Esophagus muscularis mucosa (tissue), 3 donors: ENCODE measurements around the gene SSTR5.

Experiments
- POLR2A ChIP-seq: fragments of 450-650 bp; IDR thresholded peaks from one replicate; pipeline ENCODE4 v1.6.1; 2017; ENCODE audit warnings: antibody characterized with exemption, moderate library complexity, mild to moderate bottlenecking, low read depth
- POLR2AphosphoS5 ChIP-seq, 2 donors: sonication (generic); formaldehyde crosslinking; IDR thresholded peaks; one replicate each; pipeline ENCODE4 v1.6.1; 2017; ENCODE audit warnings: antibody characterized with exemption in 2 of 2
- TF ChIP-seq, protein P1 (sequence below), 3 experiments: fragments of 200-600 bp in 2 of 3; fragments of 450-650 bp in 1 of 3; sonication (generic) in 2 of 3; IDR thresholded peaks; one replicate each; pipeline ENCODE4 v1.5.1; 2017 to 2019; ENCODE audit warnings: antibody characterized with exemption in 3 of 3, mild to moderate bottlenecking in 2 of 3, moderate library complexity in 1 of 3

DNA sequence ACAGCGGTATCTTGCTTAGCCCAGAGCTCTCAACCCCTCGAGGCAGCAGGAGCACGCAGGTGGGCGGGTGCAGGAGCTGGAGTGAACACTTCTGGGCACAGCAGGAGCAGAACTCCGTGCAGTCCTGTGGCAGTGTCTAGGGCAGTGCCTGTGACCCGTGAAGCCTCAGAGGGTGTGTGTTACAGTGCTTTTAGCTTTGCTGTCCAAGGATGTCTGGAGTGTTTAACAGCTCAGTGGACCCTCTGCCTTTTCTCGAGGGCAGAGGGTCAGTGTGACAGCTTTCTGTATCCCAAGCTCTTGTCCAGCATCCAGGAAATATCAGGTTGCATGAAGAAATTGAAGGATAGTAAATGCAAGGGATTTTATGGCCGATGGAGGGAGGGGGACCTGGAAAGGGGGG, 16.4 kb upstream of the SSTR5 start:
- TF ChIP-seq, protein P1, sequence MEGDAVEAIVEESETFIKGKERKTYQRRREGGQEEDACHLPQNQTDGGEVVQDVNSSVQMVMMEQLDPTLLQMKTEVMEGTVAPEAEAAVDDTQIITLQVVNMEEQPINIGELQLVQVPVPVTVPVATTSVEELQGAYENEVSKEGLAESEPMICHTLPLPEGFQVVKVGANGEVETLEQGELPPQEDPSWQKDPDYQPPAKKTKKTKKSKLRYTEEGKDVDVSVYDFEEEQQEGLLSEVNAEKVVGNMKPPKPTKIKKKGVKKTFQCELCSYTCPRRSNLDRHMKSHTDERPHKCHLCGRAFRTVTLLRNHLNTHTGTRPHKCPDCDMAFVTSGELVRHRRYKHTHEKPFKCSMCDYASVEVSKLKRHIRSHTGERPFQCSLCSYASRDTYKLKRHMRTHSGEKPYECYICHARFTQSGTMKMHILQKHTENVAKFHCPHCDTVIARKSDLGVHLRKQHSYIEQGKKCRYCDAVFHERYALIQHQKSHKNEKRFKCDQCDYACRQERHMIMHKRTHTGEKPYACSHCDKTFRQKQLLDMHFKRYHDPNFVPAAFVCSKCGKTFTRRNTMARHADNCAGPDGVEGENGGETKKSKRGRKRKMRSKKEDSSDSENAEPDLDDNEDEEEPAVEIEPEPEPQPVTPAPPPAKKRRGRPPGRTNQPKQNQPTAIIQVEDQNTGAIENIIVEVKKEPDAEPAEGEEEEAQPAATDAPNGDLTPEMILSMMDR (IDR thresholded peaks at IDR 0.05) = no peak
- TF ChIP-seq POLR2AphosphoS5 (IDR thresholded peaks at IDR 0.05) = no peak
- no peak for TF ChIP-seq POLR2A
